ENCODE data around the gene UBE2L5. TPM values are rescaled to one million over a fixed set of nuclear protein-coding genes. Genes with fewer than 3 reads are reported as not detected.
"Not testable (repeated sequence)": the region's sequence is repeated elsewhere in the genome, so short reads cannot be mapped to it uniquely, and the experiment has no call there.

Gene UBE2L5
- total RNA-seq, 4 donors from 2014 or later, result 0.39 TPM; not detected in 3

DNA sequence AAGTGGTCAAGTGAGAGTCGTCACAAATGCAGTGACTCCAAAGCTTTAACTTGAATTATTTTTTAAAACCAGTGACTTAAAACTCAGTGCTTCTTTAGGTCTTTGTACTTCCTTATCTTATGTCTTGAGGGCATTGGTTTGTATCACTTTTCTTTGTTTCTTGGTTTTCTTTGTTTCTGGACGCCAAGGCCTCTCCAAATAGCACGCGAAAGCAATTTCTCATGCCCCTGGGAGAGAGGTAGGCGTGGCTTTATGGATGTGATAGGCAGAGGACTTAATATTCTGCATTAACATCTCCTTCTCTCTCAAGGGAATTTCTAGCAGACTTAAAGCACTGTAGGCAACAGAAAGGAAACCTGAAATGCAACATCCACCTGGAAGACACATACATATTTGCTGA, 20.6 kb downstream of the UBE2L5 start:
- Histone ChIP-seq H3K9me3 (no peaks in the 10 kb centered on the region), H3K4me1 (peaks cover 13 to 20% (median 18%) of the 10 kb centered on the region in 4 donors), H3K27ac (replicated peaks in 1 of 4) (no peak overlapping the region), H3K4me3 (no peak overlapping the region), H3K27me3 (no peaks in the 10 kb centered on the region), H3K36me3 (no peaks in the 10 kb centered on the region)
- DNase-seq (ENCODE audit: extremely low spot score), result peak; percentile 62
- intact Hi-C loops (cut with DNase I), result no loop called here
- 76% methylated on average over 5 of the region's 5 CpGs for WGBS
- TF ChIP-seq POLR2AphosphoS5 (IDR thresholded peaks at IDR 0.05), result no peak
- no peak for TF ChIP-seq POLR2A (IDR thresholded peaks at IDR 0.05; ENCODE audit: low read depth)
- no peak for TF ChIP-seq CTCF (IDR thresholded peaks at IDR 0.05)
- no peak for TF ChIP-seq EP300 (IDR thresholded peaks at IDR 0.05)

DNA sequence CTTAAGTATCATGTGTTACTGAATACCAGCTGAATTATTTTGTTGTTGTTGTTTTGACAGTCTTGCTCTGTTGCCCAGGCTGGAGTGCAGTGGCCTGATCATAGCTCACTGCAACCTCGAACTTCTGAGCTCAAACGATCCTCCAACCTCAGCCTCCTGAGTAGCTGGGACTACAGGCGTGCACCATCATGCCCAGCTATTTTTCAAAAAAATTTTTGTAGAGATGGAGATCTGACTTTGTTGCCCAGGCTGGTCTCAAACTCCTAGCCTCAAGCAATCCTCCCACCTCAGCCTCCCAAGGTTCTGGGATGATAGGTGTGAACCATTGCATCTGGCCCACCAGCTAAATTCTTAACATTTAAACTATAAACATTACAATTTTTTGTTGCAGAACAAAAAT, 21.2 kb downstream of the UBE2L5 start:
- H3K4me3 ChIP-seq; intact Hi-C loops (cut with DNase I); H3K27me3 ChIP-seq; H3K9me3 ChIP-seq; H3K27ac ChIP-seq (replicated peaks in 1 of 4); H3K36me3 ChIP-seq: not testable (repeated sequence)
- peak; percentile 37 for DNase-seq (ENCODE audit: extremely low spot score)
- 93% methylated on average over 3 of the region's 3 CpGs for WGBS
- peaks cover 13 to 20% (median 18%) of the 10 kb centered on the region in 4 donors for H3K4me1 ChIP-seq

DNA sequence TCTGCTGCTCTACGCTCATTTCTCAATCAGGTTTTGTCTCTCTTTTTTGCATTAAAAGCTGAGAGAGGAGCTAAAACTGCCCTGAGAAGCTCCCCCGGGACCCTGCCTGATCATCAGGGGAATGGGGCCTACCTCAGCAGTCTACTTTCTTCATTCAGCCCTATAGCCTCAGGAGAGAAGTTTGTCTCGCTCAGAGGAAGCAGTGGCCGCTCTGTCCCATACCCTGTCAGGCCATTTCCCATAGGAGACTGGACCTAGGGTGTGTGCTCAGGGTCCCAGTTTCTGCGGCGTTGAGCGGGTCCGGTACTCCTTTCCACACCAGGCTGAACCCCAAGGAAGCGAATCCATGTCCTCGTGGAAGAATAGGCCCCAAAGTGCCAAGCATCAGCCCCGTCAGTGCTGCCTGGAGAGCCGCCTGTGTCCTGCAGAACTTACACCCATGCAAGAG, 21.7 kb downstream of the UBE2L5 start:
- Histone ChIP-seq H3K4me1 (peaks cover 13 to 20% (median 18%) of the 10 kb centered on the region in 4 donors), H3K36me3 (no peaks in the 10 kb centered on the region), H3K4me3 (no peak overlapping the region), H3K9me3 (no peaks in the 10 kb centered on the region), H3K27ac (replicated peaks in 1 of 4) (no peak overlapping the region), H3K27me3 (no peaks in the 10 kb centered on the region)
- intact Hi-C loops (cut with DNase I), result no loop called here
- 94% methylated on average over 12 of the region's 12 CpGs for WGBS
- no peak for TF ChIP-seq CTCF (IDR thresholded peaks at IDR 0.05)
- TF ChIP-seq POLR2AphosphoS5 (IDR thresholded peaks at IDR 0.05), result no peak
- TF ChIP-seq POLR2A (IDR thresholded peaks at IDR 0.05; ENCODE audit: low read depth), result no peak
- TF ChIP-seq EP300 (IDR thresholded peaks at IDR 0.05), result no peak
- DNase-seq (ENCODE audit: extremely low spot score), result peak; percentile 62

- H3K36me3 ChIP-seq, result no peaks in the 10 kb centered on the region
- no peaks in the 10 kb centered on the region for H3K27me3 ChIP-seq
- intact Hi-C loops (cut with DNase I), result no loop called here
- H3K4me1 ChIP-seq, result peaks cover 13 to 20% (median 18%) of the 10 kb centered on the region in 4 donors
- no peak for DNase-seq (ENCODE audit: extremely low spot score)
- TF ChIP-seq CTCF (IDR thresholded peaks at IDR 0.05) (no peak), POLR2AphosphoS5 (IDR thresholded peaks at IDR 0.05) (no peak), EP300 (IDR thresholded peaks at IDR 0.05) (no peak), POLR2A (IDR thresholded peaks at IDR 0.05; ENCODE audit: low read depth) (no peak)
- H3K9me3 ChIP-seq, result no peaks in the 10 kb centered on the region
- peak overlapping the region; percentile 43 to 58 (median 48) for H3K4me3 ChIP-seq
- peak overlapping the region; percentile 75 to 80 (median 78) for H3K27ac ChIP-seq (replicated peaks in 1 of 4)
- WGBS, result 24% methylated on average over 7 of the region's 7 CpGs
These were observed 23.8 kb downstream of the UBE2L5 start for GRCh38 chr13:30446126-30446500.

DNA sequence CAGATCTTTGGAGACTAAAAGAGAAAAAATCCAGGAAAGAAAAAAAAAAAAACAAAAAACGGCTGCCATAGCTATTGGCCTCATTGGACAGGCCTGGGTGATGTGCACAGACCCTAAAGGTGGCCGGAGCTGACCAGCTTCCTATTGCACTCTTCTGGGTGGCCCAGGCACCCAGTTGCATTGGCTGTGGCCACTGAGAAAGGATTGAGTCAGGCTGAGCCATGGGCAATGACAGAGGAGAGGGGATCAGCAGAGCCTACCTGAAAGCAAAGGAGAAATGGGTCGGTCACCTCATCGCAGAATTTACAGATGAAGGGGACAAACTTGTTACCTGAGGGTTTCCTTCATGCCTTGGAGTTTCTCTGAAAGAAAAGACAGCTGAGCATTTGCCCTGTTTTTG, 26.1 kb downstream of the UBE2L5 start:
- no peaks in the 10 kb centered on the region for H3K27me3 ChIP-seq
- H3K9me3 ChIP-seq, result no peaks in the 10 kb centered on the region
- 98% methylated on average over 4 of the region's 4 CpGs for WGBS
- H3K27ac ChIP-seq (replicated peaks in 1 of 4), result no peak overlapping the region
- intact Hi-C loops (cut with DNase I), result no loop called here
- no peak for DNase-seq (ENCODE audit: extremely low spot score)
- peaks cover 13 to 20% (median 18%) of the 10 kb centered on the region in 4 donors for H3K4me1 ChIP-seq
- no peak for TF ChIP-seq EP300 (IDR thresholded peaks at IDR 0.05)
- TF ChIP-seq POLR2AphosphoS5 (IDR thresholded peaks at IDR 0.05), result no peak
- no peaks in the 10 kb centered on the region for H3K36me3 ChIP-seq
- no peak overlapping the region for H3K4me3 ChIP-seq

GRCh38 chr13:30450066-30450465, 27.8 kb downstream of the UBE2L5 start:
- no peaks in the 10 kb centered on the region for H3K36me3 ChIP-seq
- TF ChIP-seq POLR2A (IDR thresholded peaks at IDR 0.05; ENCODE audit: low read depth) (no peak), CTCF (IDR thresholded peaks at IDR 0.05) (no peak), POLR2AphosphoS5 (IDR thresholded peaks at IDR 0.05) (no peak), EP300 (IDR thresholded peaks at IDR 0.05) (no peak)
- no peak for DNase-seq (ENCODE audit: extremely low spot score)
- no peak overlapping the region for H3K27ac ChIP-seq (replicated peaks in 1 of 4)
- H3K4me3 ChIP-seq, result no peak overlapping the region
- H3K4me1 ChIP-seq, result peaks cover 12 to 18% (median 17%) of the 10 kb centered on the region in 4 donors
- H3K27me3 ChIP-seq, result no peaks in the 10 kb centered on the region
- WGBS, result 94% methylated on average over 2 of the region's 2 CpGs
- intact Hi-C loops (cut with DNase I), result no loop called here
- no peaks in the 10 kb centered on the region for H3K9me3 ChIP-seq

DNA sequence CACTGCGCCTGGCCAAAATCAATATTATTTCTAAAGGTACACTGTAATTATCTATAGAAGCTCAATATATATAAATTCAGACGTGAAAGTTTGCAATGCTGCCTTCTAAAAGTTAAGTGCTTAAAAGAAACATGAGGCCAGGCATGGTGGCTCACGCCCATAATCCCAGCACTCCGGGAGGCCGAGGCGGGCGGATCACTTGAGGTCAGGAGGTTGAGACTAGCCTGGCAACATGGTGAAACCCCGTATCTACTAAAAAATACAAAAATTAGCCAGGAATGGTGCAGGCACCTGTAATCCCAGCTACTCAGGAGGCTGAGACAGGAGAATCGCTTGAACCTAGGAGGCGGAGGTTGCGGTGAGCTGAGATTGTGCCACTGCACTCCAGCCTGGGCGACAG, 29.2 kb downstream of the UBE2L5 start:
- peaks cover 0 to 13% (median 11%) of the 10 kb centered on the region in 4 donors for H3K4me1 ChIP-seq
- 95% methylated on average over 12 of the region's 12 CpGs for WGBS
- intact Hi-C loops (cut with DNase I), result not testable (repeated sequence)

More for the DNA sequence above, 29.2 kb downstream of the UBE2L5 start:
- H3K9me3 ChIP-seq; DNase-seq (ENCODE audit: extremely low spot score); H3K27me3 ChIP-seq; H3K4me3 ChIP-seq; H3K27ac ChIP-seq (replicated peaks in 1 of 4); H3K36me3 ChIP-seq: not testable (repeated sequence)

All from esophagus muscularis mucosa (tissue), 4 donors.